Keratinocyte (primary cell): ENCODE measurements around the gene GPAT2. TPM values are rescaled to one million over a fixed set of nuclear protein-coding genes. Genes with fewer than 3 reads are reported as not detected.
"Not testable (repeated sequence)": the region's sequence is repeated elsewhere in the genome, so short reads cannot be mapped to it uniquely, and the experiment has no call there.

Experiments used
- DNase-seq: peaks from one replicate; pipeline ENCODE4 v3.0.0-alpha.2; 2011; ENCODE audit warnings: low read depth, missing footprints, low spot score
- FAIRE-seq: peaks from 2 replicates; lab custom pipeline; 2011; peaks lifted over from hg19 to GRCh38; lab: Jason Lieb, UNC
- H2AFZ ChIP-seq: 2 replicates; pipeline ENCODE4 v1.6.0; 2012; ENCODE audit warnings: low read length, control low read depth, inconsistent platforms; ENCODE audit not compliant: control insufficient read depth
- H3K27ac ChIP-seq: 2 replicates; pipeline ENCODE4 v1.5.1; 2011; ENCODE audit warnings: low read length; ENCODE audit not compliant: control insufficient read depth, insufficient read depth
- H3K27me3 ChIP-seq: 3 replicates; pipeline ENCODE4 v1.6.0; 2011; ENCODE audit warnings: low read length; ENCODE audit not compliant: control insufficient read depth, insufficient read depth; ENCODE audit errors: extremely low read depth
- H3K36me3 ChIP-seq, 2 experiments: 2 replicates in 1 of 2; 3 replicates in 1 of 2; pipeline ENCODE4 v1.5.1; 2011; ENCODE audit warnings: low read length in 2 of 2, mild to moderate bottlenecking in 1 of 2; ENCODE audit not compliant: control insufficient read depth in 2 of 2, insufficient read depth in 2 of 2; ENCODE audit errors: extremely low read depth in 1 of 2
- H3K4me1 ChIP-seq: 3 replicates; pipeline ENCODE4 v1.5.1; 2011; ENCODE audit warnings: low read length; ENCODE audit not compliant: control insufficient read depth, insufficient read depth; ENCODE audit errors: extremely low read depth
- H3K4me2 ChIP-seq: 3 replicates; pipeline ENCODE4 v1.6.0; 2011; ENCODE audit warnings: low read depth, low read length; ENCODE audit not compliant: control insufficient read depth, insufficient read depth; ENCODE audit errors: extremely low read depth
- H3K4me3 ChIP-seq, 3 experiments: fragments of 200-600 bp in 1 of 3; sonication (generic) in 1 of 3; 2 replicates in 2 of 3; 3 replicates in 1 of 3; pipeline ENCODE4 v1.5.1; 2011 to 2016; ENCODE audit warnings: low read length in 3 of 3, mild to moderate bottlenecking in 3 of 3, control low read depth in 2 of 3, inconsistent platforms in 1 of 3, low read depth in 1 of 3, mixed read lengths in 1 of 3, mixed run types in 1 of 3, moderate library complexity in 1 of 3; ENCODE audit not compliant: control insufficient read depth in 2 of 3, insufficient read depth in 2 of 3; ENCODE audit errors: extremely low read depth in 1 of 3
- H3K79me2 ChIP-seq: 2 replicates; pipeline ENCODE4 v1.6.0; 2012; ENCODE audit warnings: low read length; ENCODE audit not compliant: control insufficient read depth, insufficient read depth
- H3K9ac ChIP-seq: 3 replicates; pipeline ENCODE4 v1.6.0; 2011; ENCODE audit warnings: low read length; ENCODE audit not compliant: control insufficient read depth, insufficient read depth; ENCODE audit errors: extremely low read depth
- H3K9me1 ChIP-seq: 3 replicates; pipeline ENCODE4 v1.6.0; 2011; ENCODE audit warnings: low read length; ENCODE audit not compliant: control insufficient read depth, insufficient read depth; ENCODE audit errors: extremely low read depth
- H3K9me3 ChIP-seq: 2 replicates; pipeline ENCODE4 v1.5.1; 2012; ENCODE audit warnings: low read depth, low read length; ENCODE audit not compliant: control insufficient read depth
- H4K20me1 ChIP-seq: 3 replicates; pipeline ENCODE4 v1.6.0; 2011; ENCODE audit warnings: low read length; ENCODE audit not compliant: control insufficient read depth, insufficient read depth; ENCODE audit errors: extremely low read depth
- CTCF ChIP-seq, 3 experiments: IDR thresholded peaks in 1 of 3; conservative IDR thresholded peaks in 1 of 3; optimal IDR thresholded peaks in 1 of 3; 2 replicates in 2 of 3; 3 replicates in 1 of 3; pipeline versions ENCODE3 to v1.5.1; 2011; ENCODE audit warnings: low read length in 3 of 3, mild to moderate bottlenecking in 3 of 3, moderate library complexity in 2 of 3, control low read depth in 1 of 3, inconsistent platforms in 1 of 3; ENCODE audit not compliant: insufficient read depth in 2 of 3; ENCODE audit errors: extremely low read depth in 1 of 3
- EZH2 ChIP-seq: IDR thresholded peaks from one replicate; pipeline ENCODE4 v1.6.1; 2012; ENCODE audit warnings: inconsistent platforms, mild to moderate bottlenecking, low read length, moderate library complexity
- dilution Hi-C: fragments of 300-500 bp; cut with MboI; formaldehyde crosslinking; loops from one replicate; pipeline ENCODE4 v1.7.0; 2020; ENCODE audit warnings: low sequenced_read_pairs; ENCODE audit not compliant: extremely low pct_ligation_motif_present
- polyA plus RNA-seq, 5 experiments: library from polyadenylated mRNA; depleted of rRNA in 3 of 5; stranded (reverse) in 3 of 5; stranded (forward) in 1 of 5; unstranded in 1 of 5; fragments of >200 nt; gene quantifications; 1 replicate in 1 of 5; 2 replicates in 3 of 5; 3 replicates in 1 of 5; pipeline versions ENCODE4 v1.2.1 to v1.2.3, GENCODE V29; 2011 to 2012; ENCODE audit warnings: missing spikeins in 2 of 5, low read depth in 1 of 5, low replicate concordance in 1 of 5

Gene GPAT2
- polyA plus RNA-seq, 1 donor (not counting 4 experiments of a cell fraction or from before 2014, with no cell fraction given), result 0.05 TPM

- no peak overlapping the region for H2AFZ ChIP-seq
- TF ChIP-seq CTCF (optimal IDR thresholded peaks at IDR 0.05 in 1 of 3, IDR thresholded peaks at IDR 0.05 in 1 of 3, conservative IDR thresholded peaks at IDR 0.05 in 1 of 3; ENCODE audit: extremely low read depth in 1 of 3, insufficient read depth in 2 of 3, low read length in 3 of 3) (no peak), EZH2 (no peak)
- H3K36me3 ChIP-seq, result no peaks in the 10 kb centered on the region
- H3K9ac ChIP-seq, result no peak overlapping the region
- no peak overlapping the region for H3K4me3 ChIP-seq
- no peaks in the 10 kb centered on the region for H3K79me2 ChIP-seq
- H3K9me1 ChIP-seq, result no peaks in the 10 kb centered on the region
- H3K4me2 ChIP-seq, result no peak overlapping the region
- H3K27me3 ChIP-seq, result no peaks in the 10 kb centered on the region
- FAIRE-seq (no peak), DNase-seq (no peak)
- no peaks in the 10 kb centered on the region for H4K20me1 ChIP-seq
- dilution Hi-C loops, result no loop called here
- no peak overlapping the region for H3K27ac ChIP-seq
- H3K9me3 ChIP-seq, result no peaks in the 10 kb centered on the region
- H3K4me1 ChIP-seq, result no peaks in the 10 kb centered on the region
Measured at GRCh38 chr2:96072746-96073145, 38.0 kb upstream of the GPAT2 start.

- H4K20me1 ChIP-seq, H3K9ac ChIP-seq, H3K36me3 ChIP-seq, DNase-seq, H3K9me1 ChIP-seq, H3K27ac ChIP-seq, dilution Hi-C loops, H2AFZ ChIP-seq, H3K27me3 ChIP-seq, H3K4me3 ChIP-seq, H3K79me2 ChIP-seq, H3K4me2 ChIP-seq, FAIRE-seq, H3K9me3 ChIP-seq, H3K4me1 ChIP-seq: not testable (repeated sequence)
Measured at GRCh38 chr2:96071977-96072491, 37.3 kb upstream of the GPAT2 start.

- H3K36me3 ChIP-seq, H3K9ac ChIP-seq, H3K4me1 ChIP-seq, H3K79me2 ChIP-seq, H3K4me3 ChIP-seq, H2AFZ ChIP-seq, H3K4me2 ChIP-seq, dilution Hi-C loops, H3K27ac ChIP-seq, H4K20me1 ChIP-seq, H3K27me3 ChIP-seq, DNase-seq, FAIRE-seq, H3K9me3 ChIP-seq, H3K9me1 ChIP-seq: not testable (repeated sequence)
Measured at GRCh38 chr2:96071087-96071976, 36.6 kb upstream of the GPAT2 start.

- H3K9me1 ChIP-seq, H2AFZ ChIP-seq, H3K27ac ChIP-seq, H3K4me2 ChIP-seq, dilution Hi-C loops, H3K27me3 ChIP-seq, H3K79me2 ChIP-seq, H4K20me1 ChIP-seq, H3K9ac ChIP-seq, FAIRE-seq, DNase-seq, H3K4me1 ChIP-seq, H3K36me3 ChIP-seq, H3K4me3 ChIP-seq, H3K9me3 ChIP-seq: not testable (repeated sequence)
Measured at GRCh38 chr2:96070351-96070750, 35.6 kb upstream of the GPAT2 start.
